Measurements from ENCODE around the gene ELL2.
"Not testable (repeated sequence)": the region's sequence is repeated elsewhere in the genome, so short reads cannot be mapped to it uniquely, and the experiment has no call there.

ELL2 gene

GRCh38 chr5:95907740-95908706 lies 53.6 kb downstream of the ELL2 start:
- no peak for DNase-seq (ENCODE audit: low read depth)

GRCh38 chr5:95907067-95907705 lies 54.5 kb downstream of the ELL2 start:
- no peak for DNase-seq (ENCODE audit: low read depth)

GRCh38 chr5:95906398-95906797 lies 55.3 kb downstream of the ELL2 start:
- not testable (repeated sequence) for DNase-seq (ENCODE audit: low read depth)

GRCh38 chr5:95904827-95905226 lies 56.8 kb downstream of the ELL2 start:
- no peak for DNase-seq (ENCODE audit: low read depth)

- no peak for DNase-seq (ENCODE audit: low read depth)
These were observed 57.8 kb downstream of the ELL2 start for GRCh38 chr5:95903838-95904237.

- peak; percentile 35 for DNase-seq (ENCODE audit: low read depth)
These were observed 59.7 kb downstream of the ELL2 start for GRCh38 chr5:95901676-95902627.

GRCh38 chr5:95900383-95900958 lies 61.2 kb downstream of the ELL2 start:
- peak; percentile 63 for DNase-seq (ENCODE audit: low read depth)

- DNase-seq (ENCODE audit: low read depth): no peak
These were observed 61.8 kb downstream of the ELL2 start for GRCh38 chr5:95899829-95900228.

GRCh38 chr5:95899006-95899405 lies 62.6 kb downstream of the ELL2 start:
- no peak for DNase-seq (ENCODE audit: low read depth)

- no peak for DNase-seq (ENCODE audit: low read depth)
These were observed 65.9 kb downstream of the ELL2 start for GRCh38 chr5:95895771-95896170.

GRCh38 chr5:95895251-95895650 lies 66.4 kb downstream of the ELL2 start:
- DNase-seq (ENCODE audit: low read depth): no peak

- peak; percentile 18 for DNase-seq (ENCODE audit: low read depth)
These were observed 68.8 kb downstream of the ELL2 start for GRCh38 chr5:95892784-95893354.

GRCh38 chr5:95891499-95891898 lies 70.2 kb downstream of the ELL2 start:
- no peak for DNase-seq (ENCODE audit: low read depth)

- no peak for DNase-seq (ENCODE audit: low read depth)
These were observed 72.6 kb downstream of the ELL2 start for GRCh38 chr5:95889076-95889475.

- DNase-seq (ENCODE audit: low read depth): no peak
These were observed 73.7 kb downstream of the ELL2 start for GRCh38 chr5:95887977-95888376.

GRCh38 chr5:95886340-95887044 lies 75.2 kb downstream of the ELL2 start:
- no peak for DNase-seq (ENCODE audit: low read depth)

GRCh38 chr5:95884511-95884910 lies 77.1 kb downstream of the ELL2 start:
- DNase-seq (ENCODE audit: low read depth): no peak

GRCh38 chr5:95884017-95884325 lies 77.7 kb downstream of the ELL2 start:
- no peak for DNase-seq (ENCODE audit: low read depth)

GRCh38 chr5:95883185-95884016 lies 78.2 kb downstream of the ELL2 start:
- DNase-seq (ENCODE audit: low read depth): no peak

- no peak for DNase-seq (ENCODE audit: low read depth)
These were observed 79.8 kb downstream of the ELL2 start for GRCh38 chr5:95881833-95882232.
